ENCODE data around the gene ARSJ.

The ARSJ gene

GRCh38 chr4:113907559-113907958 lies 71.9 kb downstream of the ARSJ start:
- Histone ChIP-seq H2BK120ac (ENCODE audit: low read depth, low read length) (no peak overlapping the region), H2BK12ac (ENCODE audit: low read length in 2 of 2) (no peak overlapping the region), H2AK5ac (ENCODE audit: low read length, severe bottlenecking) (no peak overlapping the region), H3K4me1 (ENCODE audit: control insufficient read depth, insufficient read depth, low read depth, low read length) (no peaks in the 10 kb centered on the region), H3K4me3 (ENCODE audit: insufficient read depth in 1 of 2, low read depth in 1 of 2, low read length in 2 of 2) (no peak overlapping the region), H3K14ac (ENCODE audit: low read length in 2 of 2) (no peak overlapping the region), H3K27me3 (ENCODE audit: control insufficient read depth in 1 of 2, insufficient read depth in 1 of 2, low read length in 2 of 2) (no peaks in the 10 kb centered on the region), H3K4ac (ENCODE audit: low read depth in 1 of 2, low read length in 2 of 2) (no peak overlapping the region), H3K23ac (ENCODE audit: low read length in 2 of 2) (no peak overlapping the region), H3K18ac (ENCODE audit: low read depth in 1 of 2, low read length in 2 of 2) (no peak overlapping the region), H3K27ac (ENCODE audit: low read length, poor library complexity, severe bottlenecking) (no peak overlapping the region), H2BK5ac (ENCODE audit: low read depth, low read length, poor library complexity, severe bottlenecking) (no peak overlapping the region), H4K91ac (ENCODE audit: low read length) (no peak overlapping the region), H2AFZ (ENCODE audit: low read depth, low read length) (no peak overlapping the region), H3K9me3 (ENCODE audit: control insufficient read depth, low read length) (no peaks in the 10 kb centered on the region), H4K8ac (ENCODE audit: low read length) (no peak overlapping the region), H3K36me3 (ENCODE audit: control insufficient read depth in 1 of 2, insufficient read depth in 2 of 2, low read depth in 1 of 2, low read length in 2 of 2) (peaks cover 6 to 11% of the 10 kb centered on the region in 2 experiments), H3K4me2 (ENCODE audit: low read length, poor library complexity, severe bottlenecking) (no peak overlapping the region), H3K79me1 (replicated peaks; ENCODE audit: low read length, poor library complexity, severe bottlenecking) (peaks cover 21% of the 10 kb centered on the region), H2BK15ac (ENCODE audit: low read depth, poor library complexity, severe bottlenecking) (no peak overlapping the region), H3K9ac (ENCODE audit: low read length) (no peak overlapping the region)
- WGBS: no CpG with 5 or more reads among the region's 1 CpG
- no peak for DNase-seq

- Histone ChIP-seq H2BK120ac (ENCODE audit: low read depth, low read length) (no peak overlapping the region), H3K27ac (ENCODE audit: low read length, poor library complexity, severe bottlenecking) (no peak overlapping the region), H3K4me2 (ENCODE audit: low read length, poor library complexity, severe bottlenecking) (no peak overlapping the region), H3K27me3 (ENCODE audit: control insufficient read depth in 1 of 2, insufficient read depth in 1 of 2, low read length in 2 of 2) (no peaks in the 10 kb centered on the region), H2AFZ (ENCODE audit: low read depth, low read length) (no peak overlapping the region), H3K18ac (ENCODE audit: low read depth in 1 of 2, low read length in 2 of 2) (no peak overlapping the region), H4K8ac (ENCODE audit: low read length) (no peak overlapping the region), H3K23ac (ENCODE audit: low read length in 2 of 2) (no peak overlapping the region), H3K14ac (ENCODE audit: low read length in 2 of 2) (no peak overlapping the region), H3K9ac (ENCODE audit: low read length) (no peak overlapping the region), H3K36me3 (ENCODE audit: control insufficient read depth in 1 of 2, insufficient read depth in 2 of 2, low read depth in 1 of 2, low read length in 2 of 2) (peaks cover 14 to 21% of the 10 kb centered on the region in 2 experiments), H3K4ac (ENCODE audit: low read depth in 1 of 2, low read length in 2 of 2) (no peak overlapping the region), H2BK5ac (ENCODE audit: low read depth, low read length, poor library complexity, severe bottlenecking) (no peak overlapping the region), H4K91ac (ENCODE audit: low read length) (no peak overlapping the region), H3K79me1 (replicated peaks; ENCODE audit: low read length, poor library complexity, severe bottlenecking) (peaks cover 20% of the 10 kb centered on the region), H3K4me1 (ENCODE audit: control insufficient read depth, insufficient read depth, low read depth, low read length) (no peaks in the 10 kb centered on the region), H2BK12ac (ENCODE audit: low read length in 2 of 2) (no peak overlapping the region), H3K4me3 (ENCODE audit: insufficient read depth in 1 of 2, low read depth in 1 of 2, low read length in 2 of 2) (no peak overlapping the region), H2AK5ac (ENCODE audit: low read length, severe bottlenecking) (no peak overlapping the region), H2BK15ac (ENCODE audit: low read depth, poor library complexity, severe bottlenecking) (no peak overlapping the region), H3K9me3 (ENCODE audit: control insufficient read depth, low read length) (no peaks in the 10 kb centered on the region)
- WGBS: 100% methylated on average over 1 of the region's 1 CpG
- no peak for DNase-seq
Measured at GRCh38 chr4:113905301-113905700, 74.1 kb downstream of the ARSJ start.

GRCh38 chr4:113904877-113905276 lies 74.6 kb downstream of the ARSJ start:
- Histone ChIP-seq H4K91ac (ENCODE audit: low read length) (no peak overlapping the region), H3K18ac (ENCODE audit: low read depth in 1 of 2, low read length in 2 of 2) (no peak overlapping the region), H3K4me2 (ENCODE audit: low read length, poor library complexity, severe bottlenecking) (no peak overlapping the region), H2BK15ac (ENCODE audit: low read depth, poor library complexity, severe bottlenecking) (no peak overlapping the region), H3K27ac (ENCODE audit: low read length, poor library complexity, severe bottlenecking) (no peak overlapping the region), H2BK5ac (ENCODE audit: low read depth, low read length, poor library complexity, severe bottlenecking) (no peak overlapping the region), H3K9me3 (ENCODE audit: control insufficient read depth, low read length) (no peaks in the 10 kb centered on the region), H3K9ac (ENCODE audit: low read length) (no peak overlapping the region), H3K79me1 (replicated peaks; ENCODE audit: low read length, poor library complexity, severe bottlenecking) (peaks cover 20% of the 10 kb centered on the region), H3K14ac (ENCODE audit: low read length in 2 of 2) (no peak overlapping the region), H4K8ac (ENCODE audit: low read length) (no peak overlapping the region), H3K27me3 (ENCODE audit: control insufficient read depth in 1 of 2, insufficient read depth in 1 of 2, low read length in 2 of 2) (no peaks in the 10 kb centered on the region), H2AFZ (ENCODE audit: low read depth, low read length) (no peak overlapping the region), H3K36me3 (ENCODE audit: control insufficient read depth in 1 of 2, insufficient read depth in 2 of 2, low read depth in 1 of 2, low read length in 2 of 2) (peaks cover 14 to 21% of the 10 kb centered on the region in 2 experiments), H2BK12ac (ENCODE audit: low read length in 2 of 2) (no peak overlapping the region), H2AK5ac (ENCODE audit: low read length, severe bottlenecking) (no peak overlapping the region), H3K4ac (ENCODE audit: low read depth in 1 of 2, low read length in 2 of 2) (no peak overlapping the region), H3K4me1 (ENCODE audit: control insufficient read depth, insufficient read depth, low read depth, low read length) (no peaks in the 10 kb centered on the region), H2BK120ac (ENCODE audit: low read depth, low read length) (no peak overlapping the region), H3K4me3 (ENCODE audit: insufficient read depth in 1 of 2, low read depth in 1 of 2, low read length in 2 of 2) (no peak overlapping the region), H3K23ac (ENCODE audit: low read length in 2 of 2) (no peak overlapping the region)
- no peak for DNase-seq
- whole genome bisulfite sequencing: 100% methylated on average over 1 of the region's 1 CpG

- no peaks in the 10 kb centered on the region for H3K27me3 ChIP-seq (ENCODE audit: control insufficient read depth in 1 of 2, insufficient read depth in 1 of 2, low read length in 2 of 2)
- no peak overlapping the region for H3K4me3 ChIP-seq (ENCODE audit: insufficient read depth in 1 of 2, low read depth in 1 of 2, low read length in 2 of 2)
- no peak overlapping the region for H2BK12ac ChIP-seq (ENCODE audit: low read length in 2 of 2)
- no peak overlapping the region for H3K4me2 ChIP-seq (ENCODE audit: low read length, poor library complexity, severe bottlenecking)
- H3K23ac ChIP-seq (ENCODE audit: low read length in 2 of 2): no peak overlapping the region
- H3K36me3 ChIP-seq (ENCODE audit: control insufficient read depth in 1 of 2, insufficient read depth in 2 of 2, low read depth in 1 of 2, low read length in 2 of 2): peaks cover 14 to 25% of the 10 kb centered on the region in 2 experiments
- H3K4me1 ChIP-seq (ENCODE audit: control insufficient read depth, insufficient read depth, low read depth, low read length): no peaks in the 10 kb centered on the region
- no peak overlapping the region for H4K8ac ChIP-seq (ENCODE audit: low read length)
- no peak overlapping the region for H3K14ac ChIP-seq (ENCODE audit: low read length in 2 of 2)
- H3K18ac ChIP-seq (ENCODE audit: low read depth in 1 of 2, low read length in 2 of 2): no peak overlapping the region
- no peak overlapping the region for H2BK120ac ChIP-seq (ENCODE audit: low read depth, low read length)
- H4K91ac ChIP-seq (ENCODE audit: low read length): no peak overlapping the region
- WGBS: 91% methylated on average over 13 of the region's 13 CpGs
- H2AFZ ChIP-seq (ENCODE audit: low read depth, low read length): no peak overlapping the region
- no peak overlapping the region for H3K4ac ChIP-seq (ENCODE audit: low read depth in 1 of 2, low read length in 2 of 2)
- H2BK15ac ChIP-seq (ENCODE audit: low read depth, poor library complexity, severe bottlenecking): no peak overlapping the region
- no peak overlapping the region for H2BK5ac ChIP-seq (ENCODE audit: low read depth, low read length, poor library complexity, severe bottlenecking)
- H3K79me1 ChIP-seq (replicated peaks; ENCODE audit: low read length, poor library complexity, severe bottlenecking): peaks cover 20% of the 10 kb centered on the region
- H2AK5ac ChIP-seq (ENCODE audit: low read length, severe bottlenecking): no peak overlapping the region
- no peak for DNase-seq
- no peak overlapping the region for H3K9ac ChIP-seq (ENCODE audit: low read length)
- H3K27ac ChIP-seq (ENCODE audit: low read length, poor library complexity, severe bottlenecking): no peak overlapping the region
- H3K9me3 ChIP-seq (ENCODE audit: control insufficient read depth, low read length): no peaks in the 10 kb centered on the region
Measured at GRCh38 chr4:113901994-113902787, 77.3 kb downstream of the ARSJ start.
